ENCODE data around the gene SPZ1. TPM values are rescaled to one million over a fixed set of nuclear protein-coding genes. Genes with fewer than 3 reads are reported as not detected.

Gene SPZ1
- total and polyA plus RNA-seq, 2 of the 8 experiments (the other 6 are each of a cell fraction or from before 2014, with no cell fraction given) = not detected

DNA sequence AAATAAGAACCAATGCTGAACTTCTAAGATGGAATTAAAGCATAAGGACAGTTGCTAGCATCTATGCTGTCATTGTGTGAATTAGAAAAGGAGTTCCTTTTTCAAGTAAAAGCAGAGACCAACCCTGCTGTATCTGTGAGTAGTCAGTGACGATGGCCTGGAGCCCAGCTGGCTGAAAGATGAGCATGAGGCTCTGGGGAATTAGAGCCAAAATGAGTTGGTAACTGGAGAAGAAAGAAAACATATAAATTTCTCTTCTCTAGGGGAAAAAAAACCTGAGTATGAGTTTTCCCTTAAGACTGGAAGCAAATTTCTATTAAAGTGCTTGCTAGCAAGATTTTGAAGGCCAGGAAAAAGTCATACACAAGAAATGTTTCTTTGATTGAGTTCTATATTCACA is 1.6 kb upstream of the SPZ1 start:
- ChIA-PET CTCF (ENCODE audit: partially characterized antibody) (interaction anchor here (0.8 to 2.2 kb wide), 3 partner anchors 11 to 235 kb away, joined by 4 to 13 read pairs (median 6); no protein-coding TSS in a partner anchor), POLR2A (ENCODE audit: partially characterized antibody) (interaction anchor here (0.6 kb wide), 1 partner anchor 388 kb away, joined by 3 read pairs; no protein-coding TSS in a partner anchor)
- Histone ChIP-seq H3K4me1 (replicated peaks in 1 of 4; ENCODE audit: control insufficient read depth in 3 of 4, insufficient read depth in 4 of 4, low read length in 3 of 4) (no peaks in the 10 kb centered on the region), H2AK5ac (ENCODE audit: low read depth, low read length) (no peak overlapping the region), H2BK15ac (ENCODE audit: low read length) (no peak overlapping the region), H3K18ac (ENCODE audit: extremely low read depth, low read length) (no peak overlapping the region), H3K36me3 (ENCODE audit: control insufficient read depth in 2 of 4, insufficient read depth in 4 of 4, low read length in 3 of 4) (no peaks in the 10 kb centered on the region), H3K9ac (replicated peaks in 1 of 4; ENCODE audit: extremely low read depth in 1 of 4, low read depth in 3 of 4, low read length in 3 of 4) (no peak overlapping the region), H2AFZ (ENCODE audit: low read length) (no peak overlapping the region), H2BK12ac (ENCODE audit: low read depth, low read length) (no peak overlapping the region), H4K91ac (replicated peaks; ENCODE audit: insufficient read length, low read length) (no peak overlapping the region), H4K8ac (ENCODE audit: extremely low read depth, insufficient read depth, low read length) (no peak overlapping the region), H3K79me2 (ENCODE audit: control insufficient read depth in 1 of 2, insufficient read depth in 2 of 2, low read length in 2 of 2) (no peaks in the 10 kb centered on the region), H3K23ac (ENCODE audit: insufficient read length) (no peak overlapping the region), H3K79me1 (ENCODE audit: low read depth, low read length) (no peaks in the 10 kb centered on the region), H3K4me2 (ENCODE audit: insufficient read depth in 1 of 2, low read depth in 2 of 2, low read length in 2 of 2) (no peak overlapping the region), H2BK20ac (ENCODE audit: low read length) (no peak overlapping the region), H3K27ac (ENCODE audit: low read depth, low read length) (no peak overlapping the region), H3K56ac (replicated peaks; ENCODE audit: insufficient read length, low read depth, low read length) (no peak overlapping the region), H4K5ac (ENCODE audit: insufficient read length, low read depth, low read length) (no peak overlapping the region), H3K23me2 (ENCODE audit: low read depth, low read length) (no peaks in the 10 kb centered on the region), H3K4me3 (ENCODE audit: extremely low read depth in 1 of 4, insufficient read depth in 2 of 4, low read depth in 3 of 4, low read length in 4 of 4) (no peak overlapping the region), H3K27me3 (replicated peaks in 1 of 4; ENCODE audit: control insufficient read depth in 3 of 4, extremely low read depth in 1 of 4, insufficient read depth in 3 of 4, low read length in 3 of 4) (no peaks in the 10 kb centered on the region), H3K4ac (replicated peaks; ENCODE audit: insufficient read length, low read depth, low read length) (no peak overlapping the region), H4K20me1 (replicated peaks in 1 of 2; ENCODE audit: control insufficient read depth in 1 of 2, insufficient read depth in 2 of 2, low read length in 2 of 2) (no peaks in the 10 kb centered on the region), H3K9me3 (ENCODE audit: insufficient read depth in 2 of 2, low read depth in 1 of 2, low read length in 1 of 2) (0 out of 4 replicates have a peak, but pooled peaks cover 0 to 2% of the 10 kb centered on the region in 2 experiments), H3K14ac (ENCODE audit: insufficient read length) (no peak overlapping the region), H2BK120ac (replicated peaks; ENCODE audit: low read depth, low read length) (no peak overlapping the region), H2BK5ac (ENCODE audit: low read depth, low read length) (no peak overlapping the region)
- WGBS, 2 experiments (ENCODE audit: extremely low coverage in 1 of 2, insufficient coverage in 1 of 2, insufficient read length in 1 of 2, insufficient replicate concordance in 2 of 2, low coverage in 1 of 2, low lambda C conversion rate in 2 of 2, missing lambda C conversion rate in 1 of 2) = 85% methylated on average over 1 of the region's 1 CpG; no CpG with 5 or more reads in 1 of the 2 experiments
- no peak for FAIRE-seq
- DNase-seq (ENCODE audit: low read depth in 1 of 2, low spot score in 2 of 2) = no peak
- TF ChIP-seq KDM4A (IDR thresholded peaks at IDR 0.05; ENCODE audit: low read depth, low read length, severe bottlenecking) (no peak), MAFK (IDR thresholded peaks at IDR 0.05; ENCODE audit: low read depth, low read length) (no peak), RXRA (IDR thresholded peaks at IDR 0.05; ENCODE audit: insufficient read depth, low read depth, low read length) (no peak), YY1 (IDR thresholded peaks at IDR 0.05; ENCODE audit: low read depth, low read length) (no peak), EP300 (IDR thresholded peaks at IDR 0.05; ENCODE audit: borderline replicate concordance in 1 of 2, low read depth in 2 of 2, low read length in 2 of 2) (no peak), KDM5A (IDR thresholded peaks at IDR 0.05; ENCODE audit: low read length) (no peak), BRCA1 (IDR thresholded peaks at IDR 0.05; ENCODE audit: low read depth, low read length) (no peak), TEAD4 (IDR thresholded peaks at IDR 0.05; ENCODE audit: low read depth, low read length) (no peak), HDAC6 (IDR thresholded peaks at IDR 0.05; ENCODE audit: low read depth, low read length) (no peak), CBX5 (IDR thresholded peaks at IDR 0.05; ENCODE audit: low read depth, low read length) (no peak), JUND (IDR thresholded peaks at IDR 0.05; ENCODE audit: low read length) (no peak), SP1 (IDR thresholded peaks at IDR 0.05; ENCODE audit: low read depth, low read length) (no peak), ASH2L (IDR thresholded peaks at IDR 0.05; ENCODE audit: low read length) (no peak), JUN (IDR thresholded peaks at IDR 0.05; ENCODE audit: low read depth, low read length) (no peak)
